Hepatocyte (in vitro differentiated cells): ENCODE results near the gene SNHG17.

Experiments
- CTCF ChIP-seq: fragments of 200-600 bp; sonication (generic); IDR thresholded peaks from 2 replicates; pipeline ENCODE4 v1.5.1; 2016; ENCODE audit warnings: antibody characterized with exemption, mild to moderate bottlenecking; ENCODE audit not compliant: poor library complexity
- EZH2phosphoT487 ChIP-seq: fragments of 200-600 bp; sonication (generic); IDR thresholded peaks from one replicate; pipeline ENCODE4 v1.6.1; 2018; ENCODE audit warnings: antibody characterized with exemption, mild to moderate bottlenecking, low read depth, moderate library complexity; ENCODE audit not compliant: unreplicated experiment, severe bottlenecking

GRCh38 chr20:38395165-38395564 is 40.0 kb downstream of the SNHG17 start:
- TF ChIP-seq CTCF (no peak), EZH2phosphoT487 (no peak)
